NCI-H187 (cell line): Measurements from ENCODE around the gene MMP12.

Experiments used
- DNase-seq, 2 experiments: peaks; one replicate each; lab custom pipeline; 2025; lab: John Stamatoyannopoulos, UW

The MMP12 gene

DNA sequence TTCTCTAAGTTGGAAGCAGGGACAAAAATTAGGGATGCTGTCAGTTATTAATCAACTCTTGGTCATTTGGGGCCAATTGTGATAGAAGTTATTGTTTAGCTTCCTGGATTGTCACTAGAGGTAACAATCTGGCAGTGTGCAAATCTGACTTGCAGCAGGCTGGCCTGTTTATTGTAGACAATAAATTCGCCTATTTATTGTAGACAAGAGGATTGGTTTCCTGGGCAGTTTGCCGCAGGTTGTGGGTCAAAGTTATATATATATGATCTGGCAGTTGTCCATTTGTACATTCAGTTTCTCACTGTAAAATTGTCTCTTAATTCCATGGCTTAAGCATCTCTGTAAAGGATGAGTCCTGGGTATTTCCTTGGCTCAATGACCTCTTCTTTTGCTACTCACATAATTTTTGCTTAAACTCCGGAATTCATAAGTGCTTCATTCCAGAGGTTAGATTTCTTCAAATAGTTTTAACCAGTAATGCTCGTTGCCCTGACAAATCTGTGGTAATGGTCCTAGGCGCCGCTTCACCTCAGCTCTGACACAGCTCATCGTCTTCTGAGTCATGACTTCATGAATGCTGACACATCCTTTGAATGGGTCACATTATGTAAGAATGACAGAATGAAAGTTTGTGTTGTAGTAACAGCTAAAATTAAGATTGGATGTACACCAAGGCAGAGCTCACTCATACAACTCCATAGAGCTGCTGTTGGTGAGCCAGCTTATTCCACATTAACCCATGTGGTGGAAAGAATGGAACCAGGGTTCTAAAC is 23.6 kb downstream of the MMP12 start:
- no peak for DNase-seq

GRCh38 chr11:102849311-102849710 is 25.5 kb downstream of the MMP12 start:
- no peak for DNase-seq

DNA sequence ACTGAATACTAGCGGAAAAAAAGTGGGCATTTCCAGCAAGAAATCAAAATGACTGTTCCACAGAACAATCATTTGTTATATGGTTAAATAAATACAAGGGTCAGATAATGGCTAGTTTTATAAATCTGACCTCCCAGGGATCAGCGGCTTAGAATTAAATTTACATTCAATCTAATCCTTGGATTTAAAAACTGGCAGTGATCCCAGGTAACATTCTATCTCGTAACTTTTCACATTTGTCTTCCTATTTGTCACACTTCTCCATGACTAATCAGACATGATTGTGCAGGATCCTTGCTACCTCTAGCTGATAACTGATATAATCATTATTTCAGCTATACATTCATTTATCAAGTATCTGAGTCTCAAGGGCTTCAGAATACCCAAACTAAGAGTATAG is 28.5 kb downstream of the MMP12 start:
- no peak for DNase-seq

GRCh38 chr11:102843489-102843888 is 31.3 kb downstream of the MMP12 start, which contains the start of gene MMP3:
Gene MMP3 (minus strand): TSS chr11:102843609. CDS start chr11:102843546, 63 bp downstream.
- DNase-seq: no peak

- no peak for DNase-seq
These were observed 31.9 kb downstream of the MMP12 start for GRCh38 chr11:102842930-102843329.

DNA sequence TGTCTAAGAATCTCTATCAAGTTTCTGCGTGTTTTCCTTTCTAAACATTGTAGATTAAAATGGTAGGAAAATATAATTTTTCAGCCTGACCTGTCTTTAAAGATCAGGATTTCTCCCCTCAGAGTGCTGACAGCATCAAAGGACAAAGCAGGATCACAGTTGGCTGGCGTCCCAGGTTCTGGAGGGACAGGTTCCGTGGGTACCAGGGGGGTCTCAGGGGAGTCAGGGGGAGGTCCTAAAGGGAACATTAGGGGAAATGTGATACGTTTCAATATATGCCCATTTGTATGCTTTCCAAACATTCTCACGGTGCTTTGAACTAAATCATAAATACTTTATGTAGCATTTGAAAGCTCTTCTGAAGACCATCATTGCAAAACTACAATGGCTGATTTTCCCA is 34.8 kb downstream of the MMP12 start:
- DNase-seq: peak; percentile 30 to 83

DNA sequence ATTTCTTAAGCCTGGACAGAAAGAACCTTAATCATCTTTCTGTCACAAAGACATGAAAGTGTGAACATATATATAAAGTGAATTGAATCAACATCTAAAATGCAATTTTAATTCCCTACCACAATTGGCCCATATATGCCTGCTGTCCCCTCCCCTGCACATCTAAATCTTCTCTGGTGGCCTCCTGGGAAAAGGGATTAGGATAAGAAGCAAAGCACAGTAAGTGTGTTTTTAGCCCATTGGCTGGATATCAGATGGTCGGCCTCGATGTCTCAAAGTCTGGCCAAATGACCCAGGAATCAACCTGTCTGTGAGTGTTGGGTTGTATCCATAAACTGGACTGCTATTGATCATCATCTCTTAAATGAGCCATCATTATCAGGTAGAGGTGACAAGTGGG is 37.1 kb downstream of the MMP12 start:
- no peak for DNase-seq

DNA sequence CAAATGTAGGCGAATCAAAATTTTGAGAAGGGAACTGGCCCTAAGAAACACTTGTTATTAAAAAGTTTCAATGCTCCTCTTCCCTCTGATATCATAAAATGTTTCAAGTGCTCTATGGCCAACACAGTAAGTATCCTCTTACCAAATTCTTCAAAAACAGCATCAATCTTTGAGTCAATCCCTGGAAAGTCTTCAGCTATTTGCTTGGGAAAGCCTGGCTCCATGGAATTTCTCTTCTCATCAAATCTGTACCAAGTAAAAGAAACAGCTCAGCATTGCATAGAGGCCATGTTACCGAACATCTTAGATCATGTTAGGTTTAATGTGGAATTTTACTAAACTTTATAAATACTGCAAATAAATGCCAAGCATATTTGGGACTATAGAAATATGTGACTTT is 37.6 kb downstream of the MMP12 start:
- DNase-seq: no peak

DNA sequence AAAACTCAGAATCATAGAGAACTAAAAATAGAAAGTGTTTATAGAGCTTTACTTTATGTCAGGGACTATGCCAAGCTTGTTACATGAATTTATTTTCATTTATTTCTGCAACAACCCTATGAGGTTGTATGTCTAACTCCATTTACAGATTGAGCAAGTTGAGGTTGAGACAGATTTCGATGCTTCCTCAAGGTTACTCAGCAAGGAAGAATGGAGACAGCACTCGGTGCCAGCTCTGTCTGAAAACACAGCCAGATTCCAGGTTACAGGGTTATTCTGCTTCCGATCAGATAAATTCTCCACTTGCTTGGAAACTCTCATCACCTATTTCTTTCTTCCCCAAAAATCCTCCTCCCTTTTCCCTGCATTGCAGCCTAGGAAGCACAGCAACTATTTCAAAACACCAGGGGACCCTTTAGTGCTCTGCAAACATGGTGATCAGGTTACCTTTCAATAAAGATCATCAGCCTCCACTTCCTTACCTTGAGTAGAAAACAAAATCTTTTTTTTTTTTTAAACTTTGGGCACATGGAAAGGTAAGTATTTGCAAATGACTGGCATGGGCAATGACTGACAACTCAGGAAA is 38.4 kb downstream of the MMP12 start:
- DNase-seq: no peak

DNA sequence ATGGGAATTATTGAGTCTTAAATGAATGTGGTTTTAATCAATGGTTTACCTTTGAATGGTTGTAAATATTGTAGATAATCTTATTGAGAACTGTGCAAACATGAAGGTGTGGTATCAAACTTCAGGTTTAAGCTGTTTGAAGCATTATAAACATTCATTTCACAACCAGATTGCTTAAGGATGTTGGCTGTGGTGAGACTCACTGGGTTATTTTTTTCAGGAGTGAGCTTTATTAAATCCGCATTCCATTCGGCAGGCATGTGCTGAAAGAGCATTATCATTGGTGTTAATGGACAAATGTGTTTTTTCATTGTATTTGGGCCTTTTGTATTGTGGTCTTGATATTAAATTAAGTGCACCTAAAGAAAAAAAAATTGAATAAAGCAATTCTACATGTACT is 41.1 kb downstream of the MMP12 start:
- DNase-seq: no peak

- DNase-seq: no peak
These were observed 42.2 kb downstream of the MMP12 start for GRCh38 chr11:102832612-102833011.

- no peak for DNase-seq
These were observed 43.0 kb downstream of the MMP12 start for GRCh38 chr11:102831489-102832440.

DNA sequence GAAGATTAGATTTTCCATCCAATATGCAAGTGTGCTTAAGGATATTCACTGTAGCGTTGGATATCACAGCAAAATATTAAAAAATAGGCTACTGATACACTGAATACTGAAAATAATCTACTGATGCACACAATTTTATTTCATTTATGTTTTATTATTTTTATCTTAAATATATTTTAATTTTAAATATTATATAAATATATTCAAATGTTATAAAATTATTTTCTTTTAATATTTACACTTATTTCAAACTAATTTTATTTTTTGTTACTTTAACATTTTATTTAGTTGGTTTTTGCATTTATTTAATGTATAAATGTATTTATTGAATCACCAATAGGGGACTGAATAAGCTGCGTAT is 43.7 kb downstream of the MMP12 start:
- DNase-seq: no peak

GRCh38 chr11:102830001-102830727 is 44.6 kb downstream of the MMP12 start:
- DNase-seq: no peak

GRCh38 chr11:102829316-102830000 is 45.3 kb downstream of the MMP12 start:
- no peak for DNase-seq

- DNase-seq: no peak
These were observed 50.2 kb downstream of the MMP12 start for GRCh38 chr11:102824556-102824955.

GRCh38 chr11:102819491-102819890 is 55.3 kb downstream of the MMP12 start:
- DNase-seq: no peak

DNA sequence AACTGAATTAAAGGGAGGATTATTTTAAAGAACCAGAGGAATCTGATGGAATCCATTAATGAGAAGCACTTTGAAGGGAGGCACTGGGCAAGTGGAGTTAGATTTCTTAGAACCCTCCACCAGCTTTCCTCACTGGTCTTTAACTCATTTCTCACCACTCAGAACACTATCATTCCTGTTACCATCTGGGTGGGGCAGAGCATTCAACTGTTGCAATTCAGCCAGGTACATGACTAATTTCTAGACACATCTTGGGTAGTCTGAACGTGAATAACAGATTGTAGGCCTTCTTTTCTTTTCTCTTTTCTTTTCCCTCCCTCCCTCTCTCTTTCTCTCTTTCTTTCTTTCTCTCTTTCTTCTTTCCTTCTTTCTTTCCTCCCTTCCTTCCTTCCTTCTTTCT is 61.3 kb downstream of the MMP12 start:
- DNase-seq: no peak
